ENCODE data around the gene ZBED6. TPM values are rescaled to one million over a fixed set of nuclear protein-coding genes. Genes with fewer than 3 reads are reported as not detected.
"Not testable (repeated sequence)": the region's sequence is repeated elsewhere in the genome, so short reads cannot be mapped to it uniquely, and the experiment has no call there.

Gene ZBED6
- 10 to 100 TPM in 9 of 10 donors, 1 to 10 TPM in 1; 8.7 to 18.0 (median 14.9) TPM for polyA plus RNA-seq (ENCODE audit: insufficient read length in 10 of 10)
- long read RNA-seq, donor 1, full-length matches to known transcripts: 2 of 2 reads
- long read RNA-seq, donor 1, partial matches to known transcripts: 0 of 2 reads
- long read RNA-seq, donor 1, other reads (novel, unspliced or antisense): 0 of 2 reads
- long read RNA-seq, donor 2, full-length matches to known transcripts: 2 of 2 reads
- long read RNA-seq, donor 2, partial matches to known transcripts: 0 of 2 reads
- long read RNA-seq, donor 2, other reads (novel, unspliced or antisense): 0 of 2 reads
- long read RNA-seq, donor 3: 0 reads
- long read RNA-seq, donor 4, full-length matches to known transcripts: 2 of 2 reads
- long read RNA-seq, donor 4, partial matches to known transcripts: 0 of 2 reads
- long read RNA-seq, donor 4, other reads (novel, unspliced or antisense): 0 of 2 reads
- long read RNA-seq, donor 5: 0 reads
- long read RNA-seq, donor 6, full-length matches to known transcripts: 8 of 8 reads
- long read RNA-seq, donor 6, partial matches to known transcripts: 0 of 8 reads
- long read RNA-seq, donor 6, other reads (novel, unspliced or antisense): 0 of 8 reads
- long read RNA-seq, donor 7, full-length matches to known transcripts: 2 of 2 reads
- long read RNA-seq, donor 7, partial matches to known transcripts: 0 of 2 reads
- long read RNA-seq, donor 7, other reads (novel, unspliced or antisense): 0 of 2 reads
- long read RNA-seq, donor 8, full-length matches to known transcripts: 3 of 3 reads
- long read RNA-seq, donor 8, partial matches to known transcripts: 0 of 3 reads
- long read RNA-seq, donor 8, other reads (novel, unspliced or antisense): 0 of 3 reads
- long read RNA-seq, donor 9: 0 reads

- DNase-seq: peak; percentile 97 to 99 (median 98)
Measured at GRCh38 chr1:203795441-203796235, at the start of gene ZBED6, which contains the start of gene ZC3H11A. TSS of gene ZBED6 (plus strand) at chr1:203795623. CDS start at chr1:203797523, 1,900 bp downstream. TSS of gene ZC3H11A (plus strand) at chr1:203795623. CDS start at chr1:203817071, 21,448 bp downstream.

- DNase-seq: no peak
Measured at GRCh38 chr1:203746281-203746680, 49.1 kb upstream of the ZBED6 start.

GRCh38 chr1:203751051-203751450 lies 44.4 kb upstream of the ZBED6 start:
- DNase-seq: peak in 1 of 3 donors; percentile 52

GRCh38 chr1:203751618-203752361 lies 43.6 kb upstream of the ZBED6 start:
- not testable (repeated sequence) for DNase-seq

- DNase-seq: no peak
Measured at GRCh38 chr1:203754455-203754864, 41.0 kb upstream of the ZBED6 start.

GRCh38 chr1:203756036-203756435 lies 39.4 kb upstream of the ZBED6 start:
- no peak for DNase-seq

- DNase-seq: not testable (repeated sequence)
Measured at GRCh38 chr1:203758749-203759148, 36.7 kb upstream of the ZBED6 start.

GRCh38 chr1:203760506-203760905 lies 34.9 kb upstream of the ZBED6 start:
- no peak for DNase-seq

GRCh38 chr1:203761958-203762357 lies 33.5 kb upstream of the ZBED6 start:
- not testable (repeated sequence) for DNase-seq

GRCh38 chr1:203763505-203763904 lies 31.9 kb upstream of the ZBED6 start:
- no peak for DNase-seq

GRCh38 chr1:203764105-203765028 lies 31.1 kb upstream of the ZBED6 start:
- no peak for DNase-seq

GRCh38 chr1:203765029-203765837 lies 30.2 kb upstream of the ZBED6 start, which contains the start of gene LAX1:
TSS of gene LAX1 (plus strand) at chr1:203765183. CDS start at chr1:203765566, 383 bp downstream.
- no peak for DNase-seq

- no peak for DNase-seq
Measured at GRCh38 chr1:203768256-203768655, 27.2 kb upstream of the ZBED6 start.

GRCh38 chr1:203769505-203770343 lies 25.7 kb upstream of the ZBED6 start:
- DNase-seq: peak; percentile 61 to 80 (median 72)

- no peak for DNase-seq
Measured at GRCh38 chr1:203771901-203772301, 23.5 kb upstream of the ZBED6 start.

- no peak for DNase-seq
Measured at GRCh38 chr1:203772836-203773235, 22.6 kb upstream of the ZBED6 start.

GRCh38 chr1:203776636-203777035 lies 18.8 kb upstream of the ZBED6 start:
- DNase-seq: no peak

- no peak for DNase-seq
Measured at GRCh38 chr1:203777596-203777995, 17.8 kb upstream of the ZBED6 start.
